GM19468 (cell line): ENCODE measurements around the gene LYSMD2.

Experiments used
- ATAC-seq: cut with Tn5 transposase; IDR thresholded peaks from one replicate; pipeline ENCODE4 v1.9.1; 2021; ENCODE audit warnings: mild to moderate bottlenecking, moderate library complexity, moderate number of reproducible peaks; ENCODE audit not compliant: unreplicated experiment; ENCODE audit errors: extremely low read depth

The LYSMD2 gene

GRCh38 chr15:51754267-51754666 is 16.8 kb upstream of the LYSMD2 start:
- ATAC-seq, result no peak

GRCh38 chr15:51752888-51753287 is 15.4 kb upstream of the LYSMD2 start:
- ATAC-seq, result no peak

GRCh38 chr15:51751697-51752683 is 14.5 kb upstream of the LYSMD2 start:
- ATAC-seq, result no peak

GRCh38 chr15:51750792-51751696 is 13.6 kb upstream of the LYSMD2 start, which contains the start of gene TMOD2:
TMOD2 (plus strand) TSS chr15:51751597; CDS start chr15:51766442, 14,845 bp downstream.
- ATAC-seq, result no peak

- ATAC-seq, result no peak
Observed at GRCh38 chr15:51750186-51750585, 12.7 kb upstream of the LYSMD2 start.

GRCh38 chr15:51749307-51749706 is 11.9 kb upstream of the LYSMD2 start:
- ATAC-seq, result no peak

GRCh38 chr15:51739061-51739712 is 1.7 kb upstream of the LYSMD2 start:
- ATAC-seq, result no peak

GRCh38 chr15:51738553-51738952 is 1.1 kb upstream of the LYSMD2 start:
- ATAC-seq, result no peak

- no peak for ATAC-seq
Observed at GRCh38 chr15:51736751-51737521, 519 bp downstream of the LYSMD2 start.

- ATAC-seq, result no peak
Observed at GRCh38 chr15:51736069-51736468, 1.4 kb downstream of the LYSMD2 start.

GRCh38 chr15:51735228-51736010 is 2.0 kb downstream of the LYSMD2 start:
- ATAC-seq, result peak; percentile 7

GRCh38 chr15:51732646-51733045 is 4.8 kb downstream of the LYSMD2 start:
- ATAC-seq, result no peak

GRCh38 chr15:51731549-51732267 is 5.7 kb downstream of the LYSMD2 start:
- ATAC-seq, result peak; percentile 33

- no peak for ATAC-seq
Observed at GRCh38 chr15:51727141-51727897, 10.1 kb downstream of the LYSMD2 start.

GRCh38 chr15:51726302-51727073 is 11.0 kb downstream of the LYSMD2 start:
- no peak for ATAC-seq

GRCh38 chr15:51724673-51725072 is 12.8 kb downstream of the LYSMD2 start:
- ATAC-seq, result no peak

- no peak for ATAC-seq
Observed at GRCh38 chr15:51724199-51724598, 13.3 kb downstream of the LYSMD2 start.
